Stimulated activated CD4-positive, alpha-beta T cell treated with anti-CD3 and anti-CD28 coated beads, Interleukin-4, amount 100 ng/mL, for 1 hour (primary cell): ENCODE data around the gene LRFN5.
"Not testable (repeated sequence)": the region's sequence is repeated elsewhere in the genome, so short reads cannot be mapped to it uniquely, and the experiment has no call there.

Experiments used
- DNase-seq: peaks from one replicate; pipeline ENCODE4 v3.0.0-alpha.2; 2020

Gene LRFN5

GRCh38 chr14:41606532-41607303, at the start of gene LRFN5:
TSS of gene LRFN5 (plus strand) at chr14:41606876.
- peak; percentile 14 for DNase-seq

- DNase-seq = no peak
These were observed 48.2 kb upstream of the LRFN5 start for GRCh38 chr14:41558490-41558889.

GRCh38 chr14:41566864-41567263, 39.8 kb upstream of the LRFN5 start:
- DNase-seq = not testable (repeated sequence)

- no peak for DNase-seq
These were observed 37.7 kb upstream of the LRFN5 start for GRCh38 chr14:41568979-41569378.

GRCh38 chr14:41570415-41571155, 36.1 kb upstream of the LRFN5 start:
- DNase-seq = no peak

- no peak for DNase-seq
These were observed 20.4 kb upstream of the LRFN5 start for GRCh38 chr14:41586237-41586636.

GRCh38 chr14:41597647-41598046, 9.0 kb upstream of the LRFN5 start:
- no peak for DNase-seq

- not testable (repeated sequence) for DNase-seq
These were observed 6.8 kb upstream of the LRFN5 start for GRCh38 chr14:41599805-41600385.

- DNase-seq = no peak
These were observed 1.8 kb upstream of the LRFN5 start for GRCh38 chr14:41604721-41605531.

GRCh38 chr14:41605550-41606281, 960 bp upstream of the LRFN5 start:
- DNase-seq = no peak

- no peak for DNase-seq
These were observed 469 bp upstream of the LRFN5 start for GRCh38 chr14:41606282-41606531.

GRCh38 chr14:41607304-41607775, 664 bp downstream of the LRFN5 start:
- no peak for DNase-seq

GRCh38 chr14:41607966-41608663, 1.4 kb downstream of the LRFN5 start:
- no peak for DNase-seq

- DNase-seq = no peak
These were observed 2.2 kb downstream of the LRFN5 start for GRCh38 chr14:41608681-41609390.

GRCh38 chr14:41609704-41610183, 3.1 kb downstream of the LRFN5 start:
- no peak for DNase-seq

- DNase-seq = no peak
These were observed 8.4 kb downstream of the LRFN5 start for GRCh38 chr14:41615011-41615595.

GRCh38 chr14:41623736-41624135, 17.1 kb downstream of the LRFN5 start:
- DNase-seq = no peak

GRCh38 chr14:41629876-41630275, 23.2 kb downstream of the LRFN5 start:
- DNase-seq = no peak

- DNase-seq = no peak
These were observed 27.6 kb downstream of the LRFN5 start for GRCh38 chr14:41634286-41634685.
